HEK293 (cell line): Measurements from ENCODE around the gene ZKSCAN5.
A peak's percentile ranks its signal among the peaks of the same experiment; 100 is the strongest.

Source experiments
- CTCF ChIA-PET: fragments of 350-600 bp; formaldehyde crosslinking; extraction: SDS; loops from one replicate; lab custom pipeline; 2021; ENCODE audit warnings: antibody characterized with exemption; lab: Yijun Ruan, JAX
- POLR2A ChIA-PET: fragments of 300-600 bp; formaldehyde crosslinking; extraction: SDS; loops from one replicate; lab custom pipeline; 2020; ENCODE audit warnings: antibody characterized with exemption, inconsistent platforms; lab: Yijun Ruan, JAX
- H3K27ac ChIP-seq: fragments of 200-500 bp; sonication (Bioruptor generic); 2 replicates; pipeline ENCODE4 v1.5.1; 2014; ENCODE audit warnings: low read depth, low read length, control low read depth, inconsistent platforms; ENCODE audit errors: extremely low read depth
- H3K36me3 ChIP-seq, 2 experiments: fragments of 200-500 bp in 1 of 2; sonication (Bioruptor generic) in 1 of 2; 1 replicate in 1 of 2; 2 replicates in 1 of 2; pipeline ENCODE4 v1.5.1; 2014 to 2017; ENCODE audit warnings: inconsistent platforms in 2 of 2, low read length in 2 of 2; ENCODE audit not compliant: control insufficient read depth in 2 of 2, insufficient read depth in 1 of 2
- H3K4me1 ChIP-seq: fragments of 200-500 bp; sonication (Bioruptor generic); 2 replicates; pipeline ENCODE4 v1.5.1; 2014; ENCODE audit warnings: mild to moderate bottlenecking, low read length, inconsistent platforms; ENCODE audit not compliant: control insufficient read depth, insufficient read depth
- H3K4me3 ChIP-seq: 2 replicates; pipeline ENCODE4 v1.5.1; 2011; ENCODE audit warnings: low read depth, mild to moderate bottlenecking, control low read depth, low read length, moderate library complexity
- H3K9me3 ChIP-seq: fragments of 200-500 bp; sonication (Bioruptor generic); 2 replicates; pipeline ENCODE4 v1.5.1; 2014; ENCODE audit warnings: low read depth, low read length, inconsistent platforms; ENCODE audit not compliant: control insufficient read depth, insufficient read depth
- EGR2 ChIP-seq: fragments of 450-650 bp; formaldehyde crosslinking; IDR thresholded peaks from 2 replicates; pipeline ENCODE4 v1.5.1; 2016; ENCODE audit warnings: low read depth, missing biosample characterization, missing genetic modification characterization
- GFI1B ChIP-seq: fragments of 450-650 bp; formaldehyde crosslinking; IDR thresholded peaks from 2 replicates; pipeline ENCODE4 v1.5.1; 2016; ENCODE audit warnings: missing biosample characterization, missing genetic modification characterization
- IKZF3 ChIP-seq: fragments of 450-650 bp; IDR thresholded peaks from 2 replicates; pipeline ENCODE4 v1.5.0; 2018; ENCODE audit warnings: missing biosample characterization, mild to moderate bottlenecking, missing genetic modification characterization, moderate library complexity
- OVOL3 ChIP-seq: fragments of 450-650 bp; formaldehyde crosslinking; IDR thresholded peaks from 2 replicates; pipeline ENCODE4 v1.5.1; 2016; ENCODE audit warnings: missing biosample characterization, missing genetic modification characterization
- SALL2 ChIP-seq: fragments of 450-650 bp; formaldehyde crosslinking; IDR thresholded peaks from 2 replicates; pipeline ENCODE4 v1.5.0; 2017; ENCODE audit warnings: missing biosample characterization, mild to moderate bottlenecking, missing genetic modification characterization, borderline replicate concordance
- SETDB1 ChIP-seq: IDR thresholded peaks from one replicate; pipeline ENCODE4 v1.6.1; 2017; ENCODE audit warnings: mild to moderate bottlenecking, low read length, moderate library complexity, mixed read lengths; ENCODE audit not compliant: insufficient read length
- SP7 ChIP-seq: fragments of 450-650 bp; formaldehyde crosslinking; IDR thresholded peaks from 2 replicates; pipeline ENCODE4 v1.5.1; 2016; ENCODE audit warnings: missing biosample characterization, missing genetic modification characterization
- TRIM28 ChIP-seq: IDR thresholded peaks from 2 replicates; pipeline ENCODE4 v1.6.1; 2011; ENCODE audit warnings: low read length, control low read depth, borderline replicate concordance
- ZFP41 ChIP-seq: fragments of 450-650 bp; formaldehyde crosslinking; IDR thresholded peaks from 2 replicates; pipeline ENCODE4 v1.5.1; 2016; ENCODE audit warnings: missing biosample characterization, missing genetic modification characterization, borderline replicate concordance
- ZNF133 ChIP-seq: fragments of 450-650 bp; formaldehyde crosslinking; IDR thresholded peaks from 2 replicates; pipeline ENCODE4 v1.5.1; 2016; ENCODE audit warnings: missing biosample characterization, missing genetic modification characterization
- ZNF138 ChIP-seq: fragments of 450-650 bp; formaldehyde crosslinking; IDR thresholded peaks from 2 replicates; pipeline ENCODE4 v1.5.1; 2016; ENCODE audit warnings: missing biosample characterization, missing genetic modification characterization, borderline replicate concordance
- ZNF155 ChIP-seq: fragments of 450-650 bp; formaldehyde crosslinking; IDR thresholded peaks from 2 replicates; pipeline ENCODE4 v1.5.1; 2016; ENCODE audit warnings: missing biosample characterization, missing genetic modification characterization
- ZNF335 ChIP-seq: fragments of 450-650 bp; formaldehyde crosslinking; conservative IDR thresholded peaks from 2 replicates; pipeline ENCODE4 v1.5.1; 2016; ENCODE audit warnings: missing biosample characterization, missing genetic modification characterization
- ZNF366 ChIP-seq: fragments of 450-650 bp; formaldehyde crosslinking; conservative IDR thresholded peaks from 2 replicates; pipeline ENCODE4 v1.5.1; 2016; ENCODE audit warnings: missing biosample characterization, missing genetic modification characterization
- ZNF37A ChIP-seq: fragments of 450-650 bp; IDR thresholded peaks from 2 replicates; pipeline ENCODE4 v1.5.1; 2018; ENCODE audit warnings: missing biosample characterization, missing genetic modification characterization
- ZNF548 ChIP-seq: fragments of 450-650 bp; formaldehyde crosslinking; IDR thresholded peaks from 2 replicates; pipeline ENCODE4 v1.5.1; 2016; ENCODE audit warnings: missing biosample characterization, missing genetic modification characterization
- ZNF555 ChIP-seq: fragments of 450-650 bp; formaldehyde crosslinking; conservative IDR thresholded peaks from 2 replicates; pipeline ENCODE4 v1.5.1; 2017; ENCODE audit warnings: missing biosample characterization, mild to moderate bottlenecking, missing genetic modification characterization, inconsistent platforms
- ZNF560 ChIP-seq: fragments of 450-650 bp; formaldehyde crosslinking; IDR thresholded peaks from 2 replicates; pipeline ENCODE4 v1.5.1; 2017; ENCODE audit warnings: missing biosample characterization, missing genetic modification characterization, borderline replicate concordance
- ZNF776 ChIP-seq: fragments of 450-650 bp; formaldehyde crosslinking; IDR thresholded peaks from 2 replicates; pipeline ENCODE4 v1.5.0; 2017; ENCODE audit warnings: missing biosample characterization, missing genetic modification characterization, borderline replicate concordance
- ZXDB ChIP-seq: fragments of 450-650 bp; formaldehyde crosslinking; IDR thresholded peaks from 2 replicates; pipeline ENCODE4 v1.5.1; 2016; ENCODE audit warnings: missing biosample characterization, missing genetic modification characterization
- TF ChIP-seq, protein P1 (sequence below): fragments of 450-650 bp; formaldehyde crosslinking; IDR thresholded peaks from 2 replicates; pipeline ENCODE4 v1.5.1; 2016; ENCODE audit warnings: missing biosample characterization, missing genetic modification characterization
- TF ChIP-seq, protein P2 (sequence below): fragments of 450-650 bp; formaldehyde crosslinking; IDR thresholded peaks from 2 replicates; pipeline ENCODE4 v1.5.1; 2016; ENCODE audit warnings: missing biosample characterization, missing genetic modification characterization
- TF ChIP-seq, protein P3 (sequence below): fragments of 450-650 bp; formaldehyde crosslinking; IDR thresholded peaks from 2 replicates; pipeline ENCODE4 v1.5.1; 2016; ENCODE audit warnings: missing biosample characterization, missing genetic modification characterization
- TF ChIP-seq, protein P4 (sequence below): fragments of 450-650 bp; formaldehyde crosslinking; IDR thresholded peaks from 2 replicates; pipeline ENCODE4 v1.5.1; 2016; ENCODE audit warnings: missing biosample characterization, missing genetic modification characterization
- TF ChIP-seq, protein P5 (sequence below): fragments of 450-650 bp; formaldehyde crosslinking; IDR thresholded peaks from 2 replicates; pipeline ENCODE4 v1.5.1; 2016; ENCODE audit warnings: missing biosample characterization, missing genetic modification characterization, borderline replicate concordance
- TF ChIP-seq, protein P6 (sequence below): fragments of 450-650 bp; formaldehyde crosslinking; IDR thresholded peaks from 2 replicates; pipeline ENCODE4 v1.5.1; 2017; ENCODE audit warnings: missing biosample characterization, missing genetic modification characterization

Gene ZKSCAN5

DNA sequence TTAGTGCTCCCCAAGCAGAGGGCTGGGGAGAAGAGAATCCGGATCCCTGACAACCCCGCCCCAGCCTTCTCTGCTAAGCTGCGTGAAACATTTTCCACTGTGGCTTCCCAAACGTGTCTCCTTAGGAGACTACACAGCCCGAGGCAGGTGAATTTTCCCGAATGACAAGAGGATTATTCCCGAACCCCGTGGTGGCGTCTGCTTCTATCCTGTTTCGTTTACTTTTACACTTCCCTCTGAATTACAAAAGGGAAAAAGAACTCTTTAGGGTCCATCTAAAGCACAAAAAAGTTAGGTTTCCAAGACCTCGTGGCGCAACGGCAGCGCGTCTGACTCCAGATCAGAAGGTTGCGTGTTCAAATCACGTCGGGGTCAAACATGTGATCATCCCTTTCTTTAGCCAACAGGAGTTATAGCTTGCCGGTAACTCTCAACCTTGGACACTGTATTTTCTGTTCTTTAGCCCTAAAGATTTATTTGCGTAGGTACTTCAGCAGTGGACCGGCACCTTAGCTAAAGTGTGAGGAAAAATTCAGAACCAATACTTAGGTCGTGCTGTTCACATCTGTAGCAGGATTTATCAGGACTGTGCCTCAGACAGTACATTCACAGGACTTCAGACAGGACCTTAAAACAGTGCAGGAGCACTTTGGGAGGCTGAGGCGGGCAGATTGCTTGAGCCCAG, 34.9 kb upstream of the ZKSCAN5 start:
- no peak overlapping the region for H3K27ac ChIP-seq
- H3K4me3 ChIP-seq, result no peak overlapping the region
- no peaks in the 10 kb centered on the region; a peak in 1 of 3 replicates for H3K36me3 ChIP-seq
- no peaks in the 10 kb centered on the region for H3K9me3 ChIP-seq
- ChIA-PET POLR2A (interaction anchor here (1.1 kb wide), 1 partner anchor 35 kb away, joined by 4 read pairs; the partner anchor contains the start of gene ZKSCAN5), CTCF (interaction anchor here (0.8 kb wide), 1 partner anchor 369 kb away, joined by 5 read pairs; no protein-coding TSS in a partner anchor)
- TF ChIP-seq ZXDB, result no peak
- TF ChIP-seq, protein P1, sequence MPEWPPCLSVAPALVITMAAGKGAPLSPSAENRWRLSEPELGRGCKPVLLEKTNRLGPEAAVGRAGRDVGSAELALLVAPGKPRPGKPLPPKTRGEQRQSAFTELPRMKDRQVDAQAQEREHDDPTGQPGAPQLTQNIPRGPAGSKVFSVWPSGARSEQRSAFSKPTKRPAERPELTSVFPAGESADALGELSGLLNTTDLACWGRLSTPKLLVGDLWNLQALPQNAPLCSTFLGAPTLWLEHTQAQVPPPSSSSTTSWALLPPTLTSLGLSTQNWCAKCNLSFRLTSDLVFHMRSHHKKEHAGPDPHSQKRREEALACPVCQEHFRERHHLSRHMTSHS (tag by site-specific recombination), result no peak
- TF ChIP-seq ZNF335, result no peak
- no peak for TF ChIP-seq ZNF560
- TF ChIP-seq ZFP41 (tag by site-specific recombination), result no peak
- no peak for TF ChIP-seq SALL2 (tag by site-specific recombination)
- no peak for TF ChIP-seq SP7
- TF ChIP-seq, protein P2, sequence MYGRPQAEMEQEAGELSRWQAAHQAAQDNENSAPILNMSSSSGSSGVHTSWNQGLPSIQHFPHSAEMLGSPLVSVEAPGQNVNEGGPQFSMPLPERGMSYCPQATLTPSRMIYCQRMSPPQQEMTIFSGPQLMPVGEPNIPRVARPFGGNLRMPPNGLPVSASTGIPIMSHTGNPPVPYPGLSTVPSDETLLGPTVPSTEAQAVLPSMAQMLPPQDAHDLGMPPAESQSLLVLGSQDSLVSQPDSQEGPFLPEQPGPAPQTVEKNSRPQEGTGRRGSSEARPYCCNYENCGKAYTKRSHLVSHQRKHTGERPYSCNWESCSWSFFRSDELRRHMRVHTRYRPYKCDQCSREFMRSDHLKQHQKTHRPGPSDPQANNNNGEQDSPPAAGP (tag by site-specific recombination), result no peak
- TF ChIP-seq TRIM28, result no peak
- TF ChIP-seq ZNF138 (tag by site-specific recombination), result no peak
- no peak for TF ChIP-seq ZNF548 (tag by site-specific recombination)
- no peak for TF ChIP-seq ZNF37A (tag by site-specific recombination)
- TF ChIP-seq ZNF776, result no peak
- no peak for TF ChIP-seq GFI1B (tag by site-specific recombination)
- no peak for TF ChIP-seq SETDB1
- no peaks in the 10 kb centered on the region for H3K4me1 ChIP-seq

DNA sequence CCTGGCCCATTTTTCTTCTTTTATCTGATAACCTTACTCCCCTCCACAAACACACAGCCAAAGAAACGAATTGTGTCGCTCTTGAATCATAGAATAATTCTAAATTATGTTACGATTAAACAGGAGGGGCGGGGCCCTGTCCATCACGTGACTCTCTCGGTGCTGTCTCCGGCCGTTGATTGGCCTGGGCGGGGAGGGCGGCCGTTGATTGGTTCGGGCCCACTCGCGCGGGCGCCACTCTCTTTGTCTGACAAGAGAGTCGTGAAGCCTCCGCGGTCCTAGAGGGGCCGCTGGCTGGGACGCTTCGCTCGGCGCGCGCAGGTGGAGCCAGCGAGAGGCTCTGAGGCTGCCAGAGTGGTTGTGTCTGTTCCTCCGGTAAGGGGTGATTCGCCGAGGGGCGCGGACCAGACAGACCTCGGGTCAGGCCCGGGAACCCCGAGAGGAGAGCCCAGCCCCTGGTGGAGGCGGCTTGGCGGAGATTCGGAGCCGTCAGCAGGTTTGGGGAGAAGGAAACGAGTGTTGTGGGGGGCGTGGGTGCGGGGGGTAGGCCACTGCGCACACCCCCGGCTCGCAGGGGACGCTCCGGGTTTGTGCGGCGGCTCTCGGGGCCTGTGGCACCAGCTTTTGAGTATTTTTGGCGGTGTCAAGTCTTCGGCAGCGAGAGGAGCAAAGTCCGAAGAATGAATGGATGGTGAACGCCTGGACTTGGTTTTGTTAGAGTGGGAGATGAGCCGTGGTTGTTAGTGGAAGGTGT, 31.7 kb upstream of the ZKSCAN5 start, which contains the start of gene ZNF789:
ZNF789 (plus strand) TSS at position 330 of the 754 bp plus-strand sequence. CDS start 3,567 bp downstream, outside the sequence.
- H3K27ac ChIP-seq, result peak within 1 kb of the TSS; percentile 57
- H3K9me3 ChIP-seq, result no peaks in the 10 kb centered on the region
- POLR2A ChIA-PET, result interaction anchor here (1.0 to 1.7 kb wide), 2 partner anchors 27 to 32 kb away, joined by 6 to 8 read pairs; partner anchors contain the start of genes ZKSCAN5 and ZNF394
- H3K4me3 ChIP-seq, result peak within 1 kb of the TSS; percentile 85
- H3K4me1 ChIP-seq, result no peaks in the 10 kb centered on the region
- CTCF ChIA-PET, result interaction anchor here (0.6 kb wide), 1 partner anchor 74 kb away, joined by 3 read pairs; no protein-coding TSS in a partner anchor
- peaks cover 0 to 13% of the 10 kb centered on the region in 2 experiments; a peak in 2 of 3 replicates for H3K36me3 ChIP-seq
- no peak for TF ChIP-seq ZNF138 (tag by site-specific recombination)
- TF ChIP-seq EGR2 (tag by site-specific recombination), result peak; percentile 85
- TF ChIP-seq ZNF366 (tag by site-specific recombination), result peak; percentile 14; the same call in 1 of the 2 replicates
- TF ChIP-seq, protein P3, sequence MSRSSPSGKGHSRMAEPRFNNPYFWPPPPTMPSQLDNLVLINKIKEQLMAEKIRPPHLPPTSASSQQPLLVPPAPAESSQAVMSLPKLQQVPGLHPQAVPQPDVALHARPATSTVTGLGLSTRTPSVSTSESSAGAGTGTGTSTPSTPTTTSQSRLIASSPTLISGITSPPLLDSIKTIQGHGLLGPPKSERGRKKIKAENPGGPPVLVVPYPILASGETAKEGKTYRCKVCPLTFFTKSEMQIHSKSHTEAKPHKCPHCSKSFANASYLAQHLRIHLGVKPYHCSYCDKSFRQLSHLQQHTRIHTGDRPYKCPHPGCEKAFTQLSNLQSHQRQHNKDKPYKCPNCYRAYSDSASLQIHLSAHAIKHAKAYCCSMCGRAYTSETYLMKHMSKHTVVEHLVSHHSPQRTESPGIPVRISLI (tag by site-specific recombination), result no peak
- no peak for TF ChIP-seq ZNF133
- no peak for TF ChIP-seq OVOL3 (tag by site-specific recombination)
- TF ChIP-seq ZNF155 (tag by site-specific recombination), result no peak
- TF ChIP-seq, protein P4, sequence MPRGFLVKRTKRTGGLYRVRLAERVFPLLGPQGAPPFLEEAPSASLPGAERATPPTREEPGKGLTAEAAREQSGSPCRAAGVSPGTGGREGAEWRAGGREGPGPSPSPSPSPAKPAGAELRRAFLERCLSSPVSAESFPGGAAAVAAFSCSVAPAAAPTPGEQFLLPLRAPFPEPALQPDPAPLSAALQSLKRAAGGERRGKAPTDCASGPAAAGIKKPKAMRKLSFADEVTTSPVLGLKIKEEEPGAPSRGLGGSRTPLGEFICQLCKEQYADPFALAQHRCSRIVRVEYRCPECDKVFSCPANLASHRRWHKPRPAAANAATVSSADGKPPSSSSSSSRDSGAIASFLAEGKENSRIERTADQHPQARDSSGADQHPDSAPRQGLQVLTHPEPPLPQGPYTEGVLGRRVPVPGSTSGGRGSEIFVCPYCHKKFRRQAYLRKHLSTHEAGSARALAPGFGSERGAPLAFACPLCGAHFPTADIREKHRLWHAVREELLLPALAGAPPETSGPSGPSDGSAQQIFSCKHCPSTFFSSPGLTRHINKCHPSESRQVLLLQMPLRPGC, result peak; percentile 47; the same call in 1 of the 2 replicates
- no peak for TF ChIP-seq IKZF3 (tag by site-specific recombination)
- TF ChIP-seq, protein P5, sequence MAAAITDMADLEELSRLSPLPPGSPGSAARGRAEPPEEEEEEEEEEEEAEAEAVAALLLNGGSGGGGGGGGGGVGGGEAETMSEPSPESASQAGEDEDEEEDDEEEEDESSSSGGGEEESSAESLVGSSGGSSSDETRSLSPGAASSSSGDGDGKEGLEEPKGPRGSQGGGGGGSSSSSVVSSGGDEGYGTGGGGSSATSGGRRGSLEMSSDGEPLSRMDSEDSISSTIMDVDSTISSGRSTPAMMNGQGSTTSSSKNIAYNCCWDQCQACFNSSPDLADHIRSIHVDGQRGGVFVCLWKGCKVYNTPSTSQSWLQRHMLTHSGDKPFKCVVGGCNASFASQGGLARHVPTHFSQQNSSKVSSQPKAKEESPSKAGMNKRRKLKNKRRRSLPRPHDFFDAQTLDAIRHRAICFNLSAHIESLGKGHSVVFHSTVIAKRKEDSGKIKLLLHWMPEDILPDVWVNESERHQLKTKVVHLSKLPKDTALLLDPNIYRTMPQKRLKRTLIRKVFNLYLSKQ (tag by site-specific recombination), result no peak
- TF ChIP-seq, protein P6, sequence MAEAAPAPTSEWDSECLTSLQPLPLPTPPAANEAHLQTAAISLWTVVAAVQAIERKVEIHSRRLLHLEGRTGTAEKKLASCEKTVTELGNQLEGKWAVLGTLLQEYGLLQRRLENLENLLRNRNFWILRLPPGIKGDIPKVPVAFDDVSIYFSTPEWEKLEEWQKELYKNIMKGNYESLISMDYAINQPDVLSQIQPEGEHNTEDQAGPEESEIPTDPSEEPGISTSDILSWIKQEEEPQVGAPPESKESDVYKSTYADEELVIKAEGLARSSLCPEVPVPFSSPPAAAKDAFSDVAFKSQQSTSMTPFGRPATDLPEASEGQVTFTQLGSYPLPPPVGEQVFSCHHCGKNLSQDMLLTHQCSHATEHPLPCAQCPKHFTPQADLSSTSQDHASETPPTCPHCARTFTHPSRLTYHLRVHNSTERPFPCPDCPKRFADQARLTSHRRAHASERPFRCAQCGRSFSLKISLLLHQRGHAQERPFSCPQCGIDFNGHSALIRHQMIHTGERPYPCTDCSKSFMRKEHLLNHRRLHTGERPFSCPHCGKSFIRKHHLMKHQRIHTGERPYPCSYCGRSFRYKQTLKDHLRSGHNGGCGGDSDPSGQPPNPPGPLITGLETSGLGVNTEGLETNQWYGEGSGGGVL (tag by site-specific recombination), result no peak
- no peak for TF ChIP-seq ZNF555 (tag by site-specific recombination)
